Measurements from ENCODE around the gene ATE1.
"Not testable (repeated sequence)": the region's sequence is repeated elsewhere in the genome, so short reads cannot be mapped to it uniquely, and the experiment has no call there.

ATE1 gene

DNA sequence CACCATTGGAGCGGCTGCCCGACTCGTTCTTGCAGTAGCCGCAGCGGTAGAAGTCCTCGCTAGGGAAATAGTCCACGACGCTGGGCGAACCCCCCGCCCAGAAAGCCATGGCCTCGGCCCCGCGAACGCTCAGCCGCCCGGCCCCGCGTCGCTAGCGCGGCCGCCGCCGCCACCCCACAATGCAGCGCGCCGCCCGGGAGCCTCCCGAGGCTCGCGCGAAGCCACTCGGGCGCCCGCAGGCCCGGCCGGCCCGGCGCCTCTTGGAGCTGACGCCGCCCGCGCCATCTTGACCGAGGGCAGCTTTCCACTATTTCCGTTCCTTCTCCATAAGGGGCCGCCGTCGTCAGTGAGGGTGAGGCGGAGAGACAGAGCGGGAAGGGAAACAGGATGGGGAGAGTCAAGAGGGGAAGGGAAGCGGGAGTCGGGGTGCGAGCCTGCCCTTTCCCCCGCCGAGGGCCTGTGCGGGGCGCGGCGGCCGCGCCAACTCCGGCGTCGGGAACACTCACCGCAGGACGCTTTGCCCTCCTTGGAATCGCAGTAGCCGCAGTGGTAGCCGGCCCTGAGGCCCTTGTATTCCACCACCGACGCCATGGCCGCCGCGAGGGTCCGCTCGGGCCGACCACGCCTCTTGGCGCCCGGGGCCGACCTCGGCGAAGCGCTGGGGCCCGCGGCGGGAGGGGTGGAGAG is at the start of gene ATE1:
Gene ATE1, minus strand, starts transcription at position 191 of the 687 bp plus-strand sequence. Its CDS starts 82 bp downstream, at position 109.
- DNase-seq = peak; percentile 96

DNA sequence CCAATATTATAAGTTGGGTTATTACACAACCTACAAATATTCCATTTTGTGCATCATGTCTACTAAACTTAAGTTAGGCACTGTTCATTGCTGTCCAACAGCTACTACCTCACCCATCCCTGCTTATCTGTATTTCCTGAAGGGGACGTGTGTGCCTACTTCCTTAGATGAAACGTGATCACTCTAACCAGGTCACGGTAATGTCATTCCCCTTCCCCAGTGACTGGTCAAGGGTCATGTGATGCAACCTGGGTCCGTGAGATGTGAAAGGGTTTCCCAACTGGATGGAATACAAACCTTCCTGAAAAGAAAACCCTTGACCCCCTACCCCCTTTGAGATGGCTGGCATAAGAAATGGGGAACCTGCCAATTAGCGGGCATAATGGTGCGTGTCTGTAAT is 48.8 kb upstream of the ATE1 start:
- DNase-seq = no peak

DNA sequence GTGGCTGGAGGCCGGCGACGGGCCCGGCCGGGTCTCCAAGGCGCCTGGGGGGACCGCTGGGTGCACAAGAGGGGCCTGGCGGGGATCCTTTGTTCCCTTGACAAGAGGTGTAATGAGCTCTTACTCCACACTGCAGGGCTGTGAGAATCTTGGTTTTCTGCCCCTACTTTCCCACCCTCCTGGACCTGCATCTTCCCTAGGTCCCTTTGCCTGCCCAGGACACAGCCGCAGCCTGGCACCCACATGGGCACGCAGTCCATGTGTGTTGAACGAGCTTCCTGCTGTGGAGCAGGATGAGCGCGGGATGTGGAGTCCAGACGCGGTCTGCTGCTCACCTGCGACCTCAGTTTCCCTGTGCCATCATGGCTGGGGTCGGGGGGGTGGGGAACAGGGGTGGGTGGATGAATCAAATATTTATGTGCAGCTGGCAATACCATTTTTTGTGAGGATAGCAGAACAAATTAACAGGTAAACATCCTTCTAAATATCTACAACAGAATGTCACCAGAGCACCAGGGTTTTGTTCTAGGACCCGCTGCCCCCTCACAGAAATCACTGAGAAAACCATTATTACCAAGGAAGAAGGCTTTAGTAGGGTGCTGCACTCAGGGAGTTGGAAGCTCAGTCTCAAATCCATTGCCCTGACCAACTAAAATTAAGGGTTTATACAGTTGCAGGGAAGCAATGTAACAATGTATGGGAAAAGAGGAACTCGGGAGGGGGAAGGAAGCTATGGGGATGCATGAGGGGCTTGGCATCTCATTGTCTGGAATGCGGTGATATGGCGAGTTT is 47.7 kb upstream of the ATE1 start:
- DNase-seq = no peak

DNA sequence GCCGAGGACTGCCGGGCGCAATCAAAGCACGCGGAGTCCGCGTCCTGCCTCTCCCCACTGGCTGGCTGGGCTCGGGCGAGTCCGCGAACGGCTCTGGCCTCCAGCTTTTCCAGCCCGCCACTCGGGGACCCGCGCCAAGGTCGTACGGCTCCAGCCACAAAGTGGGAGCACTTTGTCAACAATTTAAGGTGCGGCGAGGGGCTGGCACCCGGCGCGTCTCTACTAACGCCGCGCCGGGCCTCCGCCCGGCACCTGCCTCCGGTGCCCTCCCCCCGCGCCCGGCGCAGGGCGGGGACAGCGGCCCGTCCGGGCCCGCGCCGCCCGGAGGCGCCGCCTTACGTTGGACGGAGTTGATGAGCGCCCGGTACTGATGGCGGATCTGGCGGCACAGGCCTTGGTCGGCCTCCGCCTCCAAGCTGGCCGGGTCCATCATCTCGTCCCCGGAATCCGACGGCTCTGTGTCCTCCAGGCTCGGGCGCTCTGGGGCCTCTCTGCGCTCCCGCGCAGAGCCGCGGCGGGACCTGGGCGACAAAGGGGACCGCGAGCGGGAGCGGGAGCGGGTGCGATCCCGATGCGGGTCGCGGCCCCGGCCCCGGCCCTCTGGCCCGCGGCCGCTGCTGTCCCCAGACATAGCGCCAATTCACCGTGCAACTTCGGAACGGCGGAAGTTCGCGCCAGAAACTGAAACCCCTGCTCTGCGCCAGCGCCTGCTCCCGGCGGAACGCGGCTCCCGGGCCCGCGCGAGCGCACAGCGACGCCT is 46.9 kb upstream of the ATE1 start, which contains the start of gene NSMCE4A:
Gene NSMCE4A, minus strand, starts transcription at position 683 of the 760 bp plus-strand sequence. Its CDS starts 52 bp downstream, at position 631.
- peak; percentile 78 for DNase-seq

DNA sequence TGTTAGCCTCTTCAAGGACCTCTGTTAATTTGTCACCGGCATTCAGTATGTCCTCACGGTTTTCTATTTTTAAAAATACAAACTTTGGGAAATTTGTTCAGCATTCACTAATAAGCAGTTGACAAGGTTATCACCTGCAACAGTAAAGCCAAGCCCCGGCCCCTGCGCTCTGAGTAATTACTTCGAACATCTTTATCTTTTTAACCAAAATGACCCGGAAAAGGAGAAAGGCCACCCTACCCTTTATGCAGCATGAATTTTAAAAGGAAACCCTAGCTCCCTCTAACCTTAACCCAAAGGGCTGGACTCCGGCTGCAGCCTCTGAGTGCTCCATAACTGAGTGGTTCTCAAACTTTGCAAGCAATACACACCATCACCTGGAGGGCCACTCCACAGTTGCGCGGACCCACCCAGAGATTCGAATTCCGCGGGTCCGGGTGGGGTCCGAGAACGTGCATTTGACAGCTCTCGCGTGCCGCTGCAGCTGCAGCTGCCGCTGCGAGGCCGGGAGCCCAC is 46.2 kb upstream of the ATE1 start:
- no peak for DNase-seq

DNA sequence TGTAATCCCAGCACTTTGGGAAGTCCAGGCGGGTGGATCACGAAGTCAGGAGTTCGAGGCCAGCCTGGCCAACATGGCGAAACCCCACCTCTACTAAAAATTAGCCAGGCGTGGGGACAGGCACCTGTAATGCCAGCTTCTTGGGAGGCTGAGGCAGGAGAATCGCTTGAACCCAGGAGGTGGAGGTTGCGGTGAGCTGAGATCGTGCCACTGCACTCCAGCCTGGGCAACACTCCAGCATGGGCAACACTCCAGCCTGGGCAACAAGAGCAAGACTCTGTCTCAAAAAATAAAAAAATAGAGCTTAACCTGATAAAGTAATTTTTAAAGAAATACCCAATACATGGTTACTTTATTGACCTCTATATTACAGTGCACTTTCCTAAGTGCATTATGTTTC is 41.3 kb upstream of the ATE1 start:
- not testable (repeated sequence) for DNase-seq

DNA sequence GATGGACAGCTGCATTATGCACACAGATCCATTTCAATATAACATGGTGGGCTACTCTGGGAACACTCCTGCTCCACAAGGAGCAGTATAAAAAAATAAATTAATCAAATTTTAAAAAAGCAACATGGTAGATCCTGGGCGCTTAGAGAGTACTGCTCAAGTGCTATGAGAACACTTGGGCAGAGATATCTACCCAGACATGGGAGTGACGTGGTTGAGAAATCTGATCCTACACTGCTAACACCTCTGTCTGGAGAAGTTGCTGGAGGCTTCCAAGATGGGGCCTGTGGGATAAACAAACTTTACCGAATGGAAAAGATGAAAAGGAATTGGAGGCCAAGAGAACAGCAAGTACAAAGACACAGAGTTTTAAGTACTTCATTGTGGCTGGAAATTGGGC is 38.2 kb upstream of the ATE1 start:
- no peak for DNase-seq

DNA sequence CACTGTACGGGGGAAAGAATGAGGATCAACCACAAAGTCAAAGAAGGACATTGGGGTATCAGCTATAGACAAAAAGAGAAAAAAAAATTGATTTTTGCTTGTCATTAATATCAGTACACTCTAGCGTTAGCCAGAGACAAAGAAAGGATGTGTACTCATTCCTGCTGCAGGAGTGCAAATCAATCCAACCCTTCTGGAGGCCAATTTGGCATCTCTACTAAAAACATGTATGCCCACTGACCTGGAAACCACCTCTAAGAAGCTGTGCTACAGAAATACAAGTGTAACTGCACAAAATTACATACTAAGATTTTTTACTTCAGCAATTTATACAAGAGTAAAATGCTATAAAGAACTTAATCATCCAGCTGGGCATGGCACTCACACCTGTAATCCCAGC is 33.6 kb upstream of the ATE1 start:
- DNase-seq = no peak

DNA sequence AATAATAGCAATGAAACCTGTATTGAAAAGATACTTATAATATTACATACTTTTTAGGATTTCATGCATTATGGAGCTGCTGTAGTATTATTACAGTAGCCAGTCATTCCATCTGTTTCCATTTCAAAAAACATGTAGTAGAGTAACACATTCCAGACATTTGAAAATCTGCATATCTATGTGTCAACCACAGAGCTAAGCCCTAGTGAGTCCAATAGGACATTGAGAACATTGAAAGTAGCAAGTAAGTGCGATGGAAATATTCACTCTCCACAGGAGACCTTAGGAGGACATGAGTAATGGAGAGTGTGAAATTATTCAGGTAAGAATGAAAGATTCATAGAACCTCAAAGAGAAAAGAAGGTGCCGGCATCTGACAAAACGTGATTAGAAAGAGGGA is 31.8 kb upstream of the ATE1 start:
- DNase-seq = no peak

DNA sequence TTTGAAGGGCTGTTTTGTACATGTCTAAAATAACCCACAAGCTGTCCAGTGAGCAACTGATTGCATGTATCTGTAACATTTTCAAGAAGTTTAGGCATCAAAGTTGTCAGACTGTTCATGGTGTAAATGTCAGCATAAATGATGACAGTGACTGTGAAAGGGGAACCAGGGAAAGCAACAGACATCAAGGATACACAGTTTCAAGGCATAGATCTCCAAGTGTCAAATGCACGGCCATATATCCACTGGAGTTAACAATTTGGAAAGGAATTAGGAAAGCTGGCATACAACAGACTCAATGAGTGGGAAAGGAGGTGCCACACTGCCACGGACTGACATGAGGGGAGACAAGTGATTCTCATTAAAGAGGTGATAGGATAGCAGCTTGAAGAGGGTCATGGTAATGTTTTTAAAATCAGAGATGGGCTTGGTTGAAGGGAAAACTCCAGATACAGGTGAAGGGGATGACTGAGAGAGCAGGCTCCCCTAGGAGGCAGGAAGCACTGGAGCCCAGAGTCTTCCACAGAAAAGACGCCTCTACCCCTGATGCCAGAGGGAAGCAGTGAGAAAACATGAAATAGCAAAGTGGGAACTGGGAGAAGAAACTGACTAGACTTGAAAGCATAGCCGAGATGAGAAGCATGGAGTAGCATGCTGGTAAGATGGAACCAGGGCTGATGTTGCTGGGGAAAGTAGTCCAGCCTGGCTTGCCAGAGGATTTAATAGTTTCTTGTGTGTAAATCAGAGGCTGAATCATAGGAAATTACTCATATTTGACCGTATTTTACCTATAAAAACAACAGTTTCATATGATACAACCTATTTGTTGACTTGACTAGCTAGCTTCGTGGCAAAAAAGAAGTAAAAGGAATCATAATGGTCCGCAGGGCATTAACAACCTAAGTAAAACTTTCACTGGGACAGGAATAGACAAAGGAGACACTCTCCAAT is 28.6 kb upstream of the ATE1 start:
- DNase-seq = peak; percentile 75

DNA sequence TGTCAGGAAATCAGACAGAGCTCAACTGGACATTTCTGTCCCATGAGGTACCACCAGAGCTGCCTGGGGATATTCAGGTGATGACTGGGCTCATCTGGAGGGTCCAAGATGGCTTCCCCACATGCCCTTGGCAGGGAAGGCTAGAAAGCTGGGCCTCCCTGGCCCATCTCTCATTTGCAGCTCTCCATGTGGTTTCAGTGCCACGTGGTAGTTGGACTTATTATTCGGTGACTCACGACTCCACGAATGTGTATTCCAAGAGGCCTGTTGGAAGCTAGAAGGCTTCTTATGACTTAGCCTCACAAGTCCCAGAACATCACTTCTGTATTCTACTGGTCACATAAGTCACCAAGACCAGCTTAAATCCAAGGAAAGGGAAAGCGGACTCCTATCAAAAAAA is 24.4 kb upstream of the ATE1 start:
- DNase-seq = no peak

DNA sequence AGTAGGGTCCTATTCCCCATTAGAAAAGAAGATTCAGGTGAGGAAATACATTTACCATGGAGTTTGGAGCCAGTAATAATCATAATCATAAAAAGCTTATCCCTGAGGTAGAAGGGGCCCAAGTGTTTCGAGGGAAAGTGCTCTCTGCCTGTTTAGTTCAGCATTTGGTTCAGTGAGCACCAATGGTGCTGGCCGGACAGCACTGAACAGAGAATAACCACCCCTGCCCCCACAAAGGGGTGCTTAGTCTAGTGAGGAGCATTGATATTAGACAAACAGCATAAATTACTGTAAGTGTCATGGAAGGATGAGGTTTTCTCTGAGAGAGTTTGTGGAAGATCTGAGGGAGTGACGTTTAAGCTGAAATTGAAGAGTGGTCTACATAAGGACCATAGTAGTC is 21.6 kb upstream of the ATE1 start:
- DNase-seq = no peak

DNA sequence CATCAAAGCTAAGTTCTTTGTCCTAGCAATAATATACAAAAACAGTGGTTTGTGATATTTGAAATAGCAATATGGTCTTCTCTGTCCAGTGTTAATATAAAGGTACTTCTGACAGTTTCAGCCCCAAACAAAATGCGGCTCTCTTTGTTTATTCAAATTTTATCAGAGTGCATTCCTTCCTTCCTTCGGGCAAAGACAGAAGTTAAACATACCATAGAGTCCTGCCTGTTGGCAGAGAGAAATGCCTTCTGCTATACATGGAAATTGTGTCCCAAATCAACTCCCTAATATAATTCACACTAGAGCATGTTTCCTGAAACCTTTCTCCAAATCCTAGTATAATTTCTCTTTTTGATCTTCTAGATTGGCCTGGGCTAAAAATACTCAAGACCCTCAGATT is 21.2 kb upstream of the ATE1 start:
- DNase-seq = no peak

DNA sequence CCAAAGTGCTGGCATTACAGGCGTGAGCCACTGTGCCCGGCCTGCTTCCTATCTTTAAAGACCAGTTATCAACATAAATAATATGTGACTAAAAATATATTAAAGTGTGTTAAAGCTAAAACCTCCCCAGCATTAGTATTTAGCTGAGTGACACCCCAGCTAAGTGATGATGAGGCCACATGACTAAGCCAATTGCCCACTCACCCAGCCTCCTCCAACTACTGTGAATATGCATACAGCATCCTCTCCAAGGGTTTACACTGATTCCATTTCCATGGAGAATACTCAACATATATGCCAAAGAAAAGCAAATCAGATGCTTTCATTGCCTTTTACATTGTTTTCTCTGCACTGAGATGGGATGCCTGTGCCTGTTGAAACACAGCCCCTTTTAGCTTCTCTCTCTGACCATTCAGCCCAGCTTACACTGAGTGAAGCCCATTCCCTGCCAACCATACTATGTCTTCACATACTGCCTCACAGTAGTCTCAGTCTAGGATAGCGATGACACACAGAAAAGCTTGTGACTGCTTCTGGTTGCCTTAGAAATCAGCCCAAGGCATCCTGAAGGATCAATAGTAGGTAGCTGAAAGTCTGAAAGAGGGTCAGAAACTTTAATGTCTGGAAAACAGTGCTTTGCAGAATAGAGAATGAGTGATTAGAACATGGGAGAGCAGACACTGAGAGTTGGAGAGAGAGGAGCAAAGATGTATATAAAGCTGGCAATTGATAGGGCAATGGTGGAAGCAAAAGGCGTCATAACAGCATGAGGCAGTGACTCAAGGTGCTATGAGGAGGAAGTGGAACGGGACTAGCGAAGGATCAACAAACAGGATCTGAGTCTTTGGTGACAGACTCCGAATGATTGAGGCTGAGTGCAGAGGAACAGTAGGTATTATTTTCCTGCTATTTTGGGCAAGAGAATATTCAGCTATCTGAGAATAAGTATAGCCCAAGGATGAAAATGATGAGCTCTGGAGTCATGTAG is 19.8 kb upstream of the ATE1 start:
- DNase-seq = no peak

DNA sequence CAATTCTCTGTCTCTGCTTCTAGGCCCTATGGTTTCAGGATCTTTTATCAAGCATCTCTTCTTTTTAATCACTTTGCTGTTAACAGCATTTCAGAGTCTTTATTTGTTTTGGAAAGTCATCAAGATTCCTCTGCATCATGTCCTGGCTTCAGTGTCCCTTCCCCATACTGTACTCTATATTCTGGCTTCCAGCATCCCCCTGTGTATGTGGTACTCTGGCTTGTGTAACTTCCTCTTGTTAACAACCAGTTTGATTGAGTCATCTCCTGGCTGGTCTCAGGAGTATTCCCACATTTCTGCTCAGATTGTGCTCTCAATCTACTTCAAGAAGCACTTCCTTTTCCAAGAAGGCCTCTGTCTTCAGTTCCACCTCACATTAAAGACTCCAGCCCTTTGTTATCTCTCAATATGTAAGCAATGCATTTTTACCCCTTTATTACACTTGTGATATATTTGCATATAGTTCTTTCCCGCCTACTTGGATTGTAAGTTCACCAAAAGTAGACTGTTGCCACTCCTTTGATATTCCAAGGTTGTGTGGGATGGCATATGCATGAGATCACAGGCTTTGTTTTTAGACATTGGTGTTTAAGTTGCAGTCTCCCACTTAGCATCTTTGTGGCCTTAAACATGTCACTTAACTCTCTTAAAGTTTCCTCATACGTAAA is 15.1 kb upstream of the ATE1 start:
- peak; percentile 78 for DNase-seq

DNA sequence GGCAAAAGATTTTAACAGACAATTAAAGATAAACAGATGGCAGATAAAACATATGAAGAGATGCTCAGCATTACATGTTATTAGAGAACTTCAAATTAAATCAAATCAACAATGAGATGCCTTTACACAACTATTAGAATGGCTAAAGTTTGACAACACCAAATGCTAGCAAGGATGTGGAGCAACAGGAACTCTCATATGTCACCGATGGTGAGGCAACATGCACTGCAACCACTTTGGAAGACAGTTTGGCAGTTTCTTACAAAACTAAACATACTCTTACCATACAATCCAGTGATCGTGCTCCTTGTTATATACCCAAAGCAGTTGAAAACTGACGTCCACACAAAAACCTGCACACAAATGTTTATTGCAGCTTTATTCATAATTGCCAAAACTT is 13.7 kb upstream of the ATE1 start:
- no peak for DNase-seq

DNA sequence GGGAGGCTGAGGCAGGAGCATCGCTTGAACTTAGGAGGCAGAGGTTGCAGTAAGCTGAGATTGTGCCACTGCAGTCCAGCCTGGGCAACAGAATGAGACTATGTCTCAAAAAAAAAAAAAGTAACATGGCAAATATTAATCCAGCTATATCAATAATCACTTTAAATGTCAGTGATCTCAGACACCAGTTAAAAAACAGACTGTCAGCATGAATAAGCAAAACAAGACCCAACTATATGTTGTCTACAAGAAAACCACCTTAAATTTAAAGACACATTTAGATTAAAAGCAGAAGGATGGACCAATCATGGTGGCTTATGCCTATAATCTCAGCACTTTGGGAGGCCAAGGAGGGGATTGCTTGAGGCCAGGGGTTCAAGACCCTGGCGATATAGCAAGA is 8.5 kb upstream of the ATE1 start:
- no peak for DNase-seq

DNA sequence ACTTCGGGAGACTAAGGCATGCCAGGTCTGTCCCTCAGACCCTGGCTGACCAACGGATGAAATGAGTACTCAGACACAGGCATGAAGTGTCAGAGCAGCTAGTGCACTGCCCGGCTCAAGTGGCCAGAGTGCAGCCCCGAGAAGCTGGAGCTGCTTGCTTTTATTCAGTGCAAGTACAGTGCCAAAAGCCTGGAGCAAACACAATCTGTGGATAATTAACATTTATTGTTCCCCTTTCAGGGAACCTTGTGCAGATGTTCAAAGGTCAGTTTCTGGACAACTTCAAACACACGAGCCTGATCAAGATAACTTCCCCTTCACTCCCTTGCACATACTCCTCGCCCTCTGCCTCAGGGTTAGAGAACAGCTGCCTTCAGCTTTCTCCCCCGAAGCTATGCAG is 7.9 kb upstream of the ATE1 start:
- DNase-seq = no peak

DNA sequence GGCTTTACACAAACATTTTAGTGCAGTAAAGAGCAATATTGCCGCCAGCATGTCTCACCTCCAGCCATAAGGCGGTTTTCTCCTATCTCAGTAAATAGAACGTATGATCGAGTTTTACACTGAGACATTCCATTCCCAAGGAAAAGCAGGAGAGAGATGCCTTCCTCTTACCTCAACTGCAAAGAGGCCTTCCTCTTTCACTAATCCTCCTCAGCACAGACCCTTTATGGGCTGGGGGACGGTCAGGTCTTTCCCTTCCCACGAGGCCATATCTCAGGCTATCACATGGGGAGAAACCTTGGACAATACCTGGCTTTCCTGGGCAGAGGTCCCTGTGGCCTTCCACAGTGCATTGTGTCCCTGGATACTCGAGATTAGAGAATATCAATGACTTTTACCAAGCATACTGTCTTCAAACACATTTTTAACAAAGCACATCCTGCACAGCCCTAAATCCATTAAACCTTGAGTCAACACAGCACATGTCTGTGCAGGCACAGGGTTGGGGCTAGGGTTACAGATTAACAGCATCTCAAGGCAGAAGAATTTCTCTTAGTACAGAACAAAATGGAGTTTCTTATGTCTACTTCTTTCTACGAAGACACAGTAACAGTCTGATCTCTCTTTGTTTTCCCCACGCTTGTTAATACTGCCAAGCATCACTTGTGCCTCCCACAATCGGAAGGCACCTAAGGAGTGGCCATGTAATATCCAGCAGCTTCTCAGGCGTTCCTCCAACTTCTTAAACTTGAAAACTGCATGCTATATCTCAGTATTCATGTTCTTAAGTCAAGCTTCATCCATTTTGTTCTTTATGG is 2.6 kb upstream of the ATE1 start:
- not testable (repeated sequence) for DNase-seq
